Fibroblast of skin of scalp (primary cell): ENCODE data around the gene SCRT2.
"Not testable (repeated sequence)": the region's sequence is repeated elsewhere in the genome, so short reads cannot be mapped to it uniquely, and the experiment has no call there.

Experiments
- DNase-seq: peaks from one replicate; pipeline ENCODE4 v3.0.0-alpha.2; 2013

The SCRT2 gene

GRCh38 chr20:699811-700338, 24.3 kb upstream of the SCRT2 start:
- no peak for DNase-seq

- no peak for DNase-seq
Observed at GRCh38 chr20:699342-699741, 23.7 kb upstream of the SCRT2 start.

- DNase-seq, result no peak
Observed at GRCh38 chr20:698276-698675, 22.7 kb upstream of the SCRT2 start.

GRCh38 chr20:697826-698225, 22.2 kb upstream of the SCRT2 start:
- no peak for DNase-seq

- DNase-seq, result no peak
Observed at GRCh38 chr20:695165-695866, 19.7 kb upstream of the SCRT2 start.

DNA sequence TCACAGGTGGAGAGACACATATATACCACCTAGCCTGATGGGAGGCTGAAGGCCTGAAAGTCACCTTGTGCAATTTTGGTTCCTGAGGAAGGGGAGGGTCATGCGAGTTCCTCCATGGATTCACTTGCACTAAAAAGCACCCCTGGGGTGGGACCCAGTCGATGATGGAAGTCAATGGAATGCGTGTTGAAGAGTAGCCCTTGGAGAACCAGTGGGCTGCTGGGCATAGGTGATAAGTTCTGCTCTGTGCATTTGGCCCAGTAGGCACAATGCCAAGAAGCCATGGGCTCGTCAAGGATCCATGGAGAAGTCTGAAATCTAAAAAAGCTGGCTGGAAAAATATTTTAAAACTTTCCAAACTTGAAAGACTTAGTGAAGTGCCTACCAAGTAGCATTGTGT, 18.9 kb upstream of the SCRT2 start:
- no peak for DNase-seq

GRCh38 chr20:693786-694185, 18.2 kb upstream of the SCRT2 start:
- not testable (repeated sequence) for DNase-seq

- no peak for DNase-seq
Observed at GRCh38 chr20:692044-692443, 16.4 kb upstream of the SCRT2 start.

DNA sequence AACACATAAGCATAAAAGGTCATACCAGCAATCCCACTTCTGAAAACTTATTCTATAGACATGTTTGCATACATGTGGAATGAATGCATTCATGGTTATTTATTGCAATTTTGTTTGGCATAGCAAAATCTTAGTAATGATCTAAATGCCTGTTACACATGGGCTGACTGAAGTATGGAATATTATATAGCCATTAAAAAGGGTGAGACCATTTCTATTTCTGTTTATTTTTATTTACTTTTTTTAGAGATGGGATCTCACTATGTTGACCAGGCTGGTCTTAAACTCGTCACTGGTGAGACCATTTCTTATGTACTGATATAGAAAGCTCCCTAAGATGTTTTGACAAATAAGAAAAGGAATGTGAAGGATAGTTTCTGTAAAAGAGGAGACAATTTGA, 14.3 kb upstream of the SCRT2 start:
- DNase-seq, result no peak

GRCh38 chr20:689348-689747, 13.7 kb upstream of the SCRT2 start:
- no peak for DNase-seq

GRCh38 chr20:688809-689212, 13.2 kb upstream of the SCRT2 start:
- DNase-seq, result no peak

GRCh38 chr20:687468-688203, 12.0 kb upstream of the SCRT2 start:
- no peak for DNase-seq

DNA sequence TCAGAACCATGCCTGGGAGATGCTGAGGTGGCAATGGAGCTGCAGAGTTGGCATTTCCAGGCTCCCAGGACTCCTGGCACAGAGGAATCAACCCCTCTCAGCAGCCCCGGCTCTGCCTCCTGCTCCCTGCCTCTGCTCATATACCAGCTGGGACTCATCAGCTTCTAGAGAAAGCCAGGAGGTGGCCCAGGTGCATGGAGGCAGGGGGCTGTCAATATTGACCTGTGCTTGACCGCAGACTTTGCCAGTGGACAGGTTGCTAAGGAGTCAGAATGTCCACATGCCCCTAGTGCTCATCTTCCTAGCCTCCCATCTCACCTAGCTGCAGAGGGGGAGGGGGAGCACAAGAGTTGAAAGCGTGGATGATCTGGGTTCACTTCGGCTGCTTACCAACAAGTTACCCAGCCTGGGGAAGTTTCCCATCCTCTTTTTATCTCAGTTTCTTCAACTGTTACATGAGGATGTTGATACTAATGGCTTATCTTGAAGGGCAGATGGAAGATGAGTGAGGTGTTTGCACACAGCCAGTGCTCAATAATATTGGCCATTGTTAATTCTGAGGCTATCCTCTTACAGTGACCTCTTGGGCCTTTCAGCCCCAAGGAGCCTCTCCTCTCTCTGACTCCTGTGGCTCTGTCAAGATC, 9.2 kb upstream of the SCRT2 start:
- DNase-seq, result no peak

DNA sequence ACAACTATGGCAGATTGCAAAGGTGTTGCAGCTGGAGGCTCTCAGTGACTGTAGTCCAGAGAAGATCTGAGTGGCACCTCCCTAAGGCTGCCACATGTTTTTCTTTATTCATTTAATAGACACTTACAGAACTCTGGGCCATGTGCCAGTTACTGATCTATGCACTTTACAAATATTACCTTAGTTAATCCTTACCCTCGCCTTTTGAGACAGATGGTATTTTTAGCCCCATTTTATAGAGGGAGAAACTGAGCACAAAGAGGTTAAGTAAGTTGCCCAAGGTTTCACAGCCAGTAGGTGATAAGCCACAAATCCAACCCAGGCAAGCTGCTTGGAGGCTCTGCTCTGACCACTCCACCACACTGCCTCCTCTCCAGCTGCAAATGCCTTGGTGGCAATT, 6.5 kb upstream of the SCRT2 start:
- no peak for DNase-seq

DNA sequence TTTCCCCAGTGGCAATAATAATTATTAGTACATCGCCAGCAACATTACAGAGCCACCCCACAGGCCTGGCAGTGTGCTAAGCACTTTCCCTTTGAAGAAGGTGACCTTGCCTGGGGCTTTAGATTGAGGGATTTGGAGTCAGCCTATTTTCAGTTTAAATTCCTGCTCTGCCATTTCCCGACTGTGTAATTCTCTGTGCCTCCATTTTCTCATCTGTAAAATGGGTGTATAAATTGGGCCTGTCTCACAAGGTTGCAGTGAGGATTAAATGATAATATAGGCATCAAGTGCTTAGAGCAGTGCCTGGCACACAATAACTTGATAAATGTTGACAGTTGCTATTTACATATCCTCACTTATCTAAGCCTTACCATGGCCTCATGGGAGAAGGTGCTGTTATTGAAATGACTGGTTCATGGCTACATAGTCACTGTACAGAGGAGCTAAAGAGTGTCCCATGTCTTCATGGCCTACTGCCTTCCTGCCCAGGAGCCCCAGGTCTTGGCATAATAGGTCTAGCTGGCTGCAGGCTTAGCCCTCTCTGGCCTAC, 5.1 kb upstream of the SCRT2 start:
- DNase-seq, result no peak

DNA sequence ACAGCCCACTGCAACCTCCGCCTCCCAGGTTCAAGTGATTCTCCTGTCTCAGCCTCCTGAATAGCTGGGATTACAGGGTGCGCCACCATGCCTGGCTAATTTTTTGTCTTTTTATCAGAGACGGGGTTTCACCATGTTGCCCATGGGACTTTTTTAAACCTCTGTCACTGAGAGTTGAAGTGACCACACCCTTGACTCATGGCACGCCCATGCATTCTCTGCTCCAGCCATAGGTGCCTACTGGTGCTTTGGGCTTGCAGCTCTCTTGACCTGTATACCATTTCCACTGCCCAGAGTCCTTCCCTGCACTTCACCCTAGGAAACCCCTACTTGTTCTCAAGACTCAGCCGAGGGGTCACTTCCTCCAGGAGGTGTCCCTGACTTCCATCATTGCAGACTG, 2.4 kb upstream of the SCRT2 start:
- no peak for DNase-seq

DNA sequence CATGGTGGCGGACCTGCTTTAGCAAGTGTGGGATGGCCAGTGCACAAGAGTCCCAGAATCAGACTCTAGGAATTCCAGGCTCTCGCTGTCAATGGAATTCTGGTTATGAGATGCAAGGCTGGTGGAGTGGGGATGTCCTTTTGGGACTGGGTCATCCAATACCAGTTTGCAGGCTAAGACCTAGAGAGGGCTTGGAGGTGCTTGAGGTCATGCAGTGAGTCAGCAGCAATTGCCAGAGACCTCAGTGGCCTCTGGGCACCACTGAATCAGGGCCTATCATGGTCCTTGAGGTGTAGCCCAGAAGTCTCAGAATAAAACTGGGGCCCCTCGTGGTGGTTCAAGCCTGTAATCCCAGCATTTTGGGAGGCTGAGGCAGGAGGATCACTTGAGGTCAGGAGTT, 1.4 kb upstream of the SCRT2 start:
- no peak for DNase-seq

DNA sequence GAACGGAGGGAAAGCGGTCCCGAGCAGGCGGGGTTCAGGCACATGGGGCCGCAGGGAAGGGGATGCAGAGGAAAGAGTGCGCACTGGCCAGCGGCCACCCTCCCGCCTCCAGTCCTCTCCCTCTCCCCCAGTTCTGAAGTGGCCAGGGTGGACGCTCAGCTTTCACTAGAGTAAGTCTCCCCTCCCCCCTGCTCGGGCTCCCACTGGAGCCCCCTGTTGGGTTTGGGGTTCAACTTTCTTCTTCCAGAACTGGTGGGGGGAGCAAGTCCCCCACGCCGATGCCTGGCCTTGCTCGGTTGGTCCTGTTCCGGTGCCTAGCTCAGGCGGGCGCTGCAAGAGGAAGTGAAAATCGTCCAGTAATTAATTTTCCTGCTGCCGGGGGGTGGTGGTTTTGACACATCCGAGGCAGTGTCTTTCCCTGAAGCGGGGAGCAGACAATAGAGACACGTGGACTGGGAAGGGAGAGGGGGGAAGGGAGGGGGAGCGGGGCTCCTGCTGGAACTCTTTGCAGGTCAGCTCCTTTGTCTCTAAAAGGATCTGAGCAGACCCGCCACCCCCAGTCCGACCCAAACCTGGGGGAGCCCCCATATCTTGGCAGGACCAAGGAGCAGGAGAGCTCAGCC, 824 bp upstream of the SCRT2 start:
- no peak for DNase-seq

DNA sequence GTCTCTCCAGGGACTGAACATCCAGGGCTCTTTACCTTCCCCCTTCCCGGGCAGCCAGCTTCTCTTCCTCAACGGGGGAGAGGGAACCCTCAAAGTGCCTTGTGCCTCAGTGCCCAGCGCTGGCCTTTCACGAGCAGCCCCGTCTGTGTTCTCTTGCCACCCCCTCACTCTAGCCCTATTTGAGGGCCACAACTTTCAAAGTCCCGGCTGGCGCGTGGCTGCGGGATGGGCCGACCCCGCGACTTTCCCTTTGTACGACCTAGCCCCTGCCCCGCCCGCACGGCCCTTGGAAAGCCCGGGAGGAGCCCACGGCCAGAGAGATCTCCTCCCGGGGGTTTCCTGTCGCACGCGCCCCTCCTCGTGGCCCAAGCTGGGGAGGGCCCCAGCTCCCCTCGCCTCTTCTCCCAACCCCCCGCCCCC, 559 bp downstream of the SCRT2 start:
- no peak for DNase-seq

- DNase-seq, result no peak
Observed at GRCh38 chr20:673603-674001, 2.0 kb downstream of the SCRT2 start.

GRCh38 chr20:672963-673602, 2.5 kb downstream of the SCRT2 start:
- no peak for DNase-seq
